OCI-LY3 (cell line): Measurements from ENCODE around the gene OAS2.

Source experiments
- EZH2phosphoT487 ChIP-seq: fragments of 200-600 bp; shearing (Covaris generic); IDR thresholded peaks from 2 replicates; pipeline ENCODE4 v1.6.1; 2018; ENCODE audit warnings: antibody characterized with exemption, mixed run types, low read depth
- TF ChIP-seq, protein P1 (sequence below): fragments of 200-600, 300-600 bp; sonication (generic); IDR thresholded peaks from 2 replicates; pipeline ENCODE4 v1.5.1; 2014; ENCODE audit warnings: antibody characterized with exemption, low read length, low read depth

DNA sequence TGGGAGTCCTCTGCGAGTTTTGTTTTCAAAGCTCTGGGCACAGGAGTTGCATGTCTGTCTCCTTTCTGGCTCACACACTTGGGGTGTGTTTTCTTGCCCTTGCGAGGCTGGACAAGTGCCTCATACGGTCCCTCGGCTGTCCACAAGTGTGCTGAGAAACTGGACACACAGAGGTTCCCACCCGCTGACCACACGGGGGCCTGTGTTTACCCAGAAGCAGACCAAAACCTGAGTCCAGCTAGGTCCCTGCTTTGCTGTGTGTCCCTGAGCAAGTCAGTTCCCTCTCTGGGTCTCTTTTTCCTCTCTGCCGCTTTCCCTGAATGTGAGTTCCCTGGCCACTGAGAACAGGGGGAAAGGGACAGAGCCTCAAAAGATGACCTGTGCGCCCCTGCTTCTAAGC, 678 bp upstream of the OAS2 start:
- TF ChIP-seq, protein P1, sequence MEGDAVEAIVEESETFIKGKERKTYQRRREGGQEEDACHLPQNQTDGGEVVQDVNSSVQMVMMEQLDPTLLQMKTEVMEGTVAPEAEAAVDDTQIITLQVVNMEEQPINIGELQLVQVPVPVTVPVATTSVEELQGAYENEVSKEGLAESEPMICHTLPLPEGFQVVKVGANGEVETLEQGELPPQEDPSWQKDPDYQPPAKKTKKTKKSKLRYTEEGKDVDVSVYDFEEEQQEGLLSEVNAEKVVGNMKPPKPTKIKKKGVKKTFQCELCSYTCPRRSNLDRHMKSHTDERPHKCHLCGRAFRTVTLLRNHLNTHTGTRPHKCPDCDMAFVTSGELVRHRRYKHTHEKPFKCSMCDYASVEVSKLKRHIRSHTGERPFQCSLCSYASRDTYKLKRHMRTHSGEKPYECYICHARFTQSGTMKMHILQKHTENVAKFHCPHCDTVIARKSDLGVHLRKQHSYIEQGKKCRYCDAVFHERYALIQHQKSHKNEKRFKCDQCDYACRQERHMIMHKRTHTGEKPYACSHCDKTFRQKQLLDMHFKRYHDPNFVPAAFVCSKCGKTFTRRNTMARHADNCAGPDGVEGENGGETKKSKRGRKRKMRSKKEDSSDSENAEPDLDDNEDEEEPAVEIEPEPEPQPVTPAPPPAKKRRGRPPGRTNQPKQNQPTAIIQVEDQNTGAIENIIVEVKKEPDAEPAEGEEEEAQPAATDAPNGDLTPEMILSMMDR = no peak
- TF ChIP-seq EZH2phosphoT487 = no peak
